ENCODE measurements around the gene ENOX2.
"Not testable (repeated sequence)": the region's sequence is repeated elsewhere in the genome, so short reads cannot be mapped to it uniquely, and the experiment has no call there.

The ENOX2 gene

GRCh38 chrX:130819367-130819766 lies 83.6 kb downstream of the ENOX2 start:
- not testable (repeated sequence) for DNase-seq

- not testable (repeated sequence) for DNase-seq
Observed at GRCh38 chrX:130813932-130814331, 89.1 kb downstream of the ENOX2 start.

- DNase-seq = no peak
Observed at GRCh38 chrX:130810561-130810960, 92.4 kb downstream of the ENOX2 start.

GRCh38 chrX:130805903-130806302 lies 97.1 kb downstream of the ENOX2 start:
- DNase-seq = no peak

- DNase-seq = no peak
Observed at GRCh38 chrX:130803537-130803936, 99.5 kb downstream of the ENOX2 start.

- DNase-seq = peak; percentile 87
Observed at GRCh38 chrX:130801901-130802300, 101.1 kb downstream of the ENOX2 start.

- DNase-seq = peak; percentile 28
Observed at GRCh38 chrX:130799393-130799792, 103.6 kb downstream of the ENOX2 start.

- DNase-seq = no peak
Observed at GRCh38 chrX:130793975-130794374, 109.0 kb downstream of the ENOX2 start.

- not testable (repeated sequence) for DNase-seq
Observed at GRCh38 chrX:130791870-130792269, 111.1 kb downstream of the ENOX2 start.

GRCh38 chrX:130789793-130790192 lies 113.2 kb downstream of the ENOX2 start:
- DNase-seq = peak; percentile 2

GRCh38 chrX:130788786-130789581 lies 114.0 kb downstream of the ENOX2 start:
- DNase-seq = peak; percentile 48

GRCh38 chrX:130786030-130786429 lies 117.0 kb downstream of the ENOX2 start:
- DNase-seq = no peak

- DNase-seq = no peak
Observed at GRCh38 chrX:130778773-130779172, 124.2 kb downstream of the ENOX2 start.

- DNase-seq = no peak
Observed at GRCh38 chrX:130775849-130776248, 127.2 kb downstream of the ENOX2 start.

GRCh38 chrX:130772776-130773143 lies 130.2 kb downstream of the ENOX2 start:
- DNase-seq = no peak

GRCh38 chrX:130772105-130772775 lies 130.8 kb downstream of the ENOX2 start:
- peak; percentile 81 for DNase-seq

- no peak for DNase-seq
Observed at GRCh38 chrX:130771648-130772047, 131.4 kb downstream of the ENOX2 start.

- no peak for DNase-seq
Observed at GRCh38 chrX:130771230-130771629, 131.8 kb downstream of the ENOX2 start.

- DNase-seq = peak; percentile 8
Observed at GRCh38 chrX:130770615-130771014, 132.4 kb downstream of the ENOX2 start.

GRCh38 chrX:130769835-130770234 lies 133.2 kb downstream of the ENOX2 start:
- DNase-seq = no peak

- DNase-seq = peak; percentile 46
Observed at GRCh38 chrX:130758072-130758471, 144.9 kb downstream of the ENOX2 start.

GRCh38 chrX:130756233-130756632 lies 146.8 kb downstream of the ENOX2 start:
- DNase-seq = peak; percentile 94

- no peak for DNase-seq
Observed at GRCh38 chrX:130754353-130754752, 148.7 kb downstream of the ENOX2 start.

GRCh38 chrX:130746709-130747342 lies 156.2 kb downstream of the ENOX2 start:
- no peak for DNase-seq

Measured in OCI-M1 (cell line).